ENCODE results near the gene ADSS2.

Gene ADSS2

DNA sequence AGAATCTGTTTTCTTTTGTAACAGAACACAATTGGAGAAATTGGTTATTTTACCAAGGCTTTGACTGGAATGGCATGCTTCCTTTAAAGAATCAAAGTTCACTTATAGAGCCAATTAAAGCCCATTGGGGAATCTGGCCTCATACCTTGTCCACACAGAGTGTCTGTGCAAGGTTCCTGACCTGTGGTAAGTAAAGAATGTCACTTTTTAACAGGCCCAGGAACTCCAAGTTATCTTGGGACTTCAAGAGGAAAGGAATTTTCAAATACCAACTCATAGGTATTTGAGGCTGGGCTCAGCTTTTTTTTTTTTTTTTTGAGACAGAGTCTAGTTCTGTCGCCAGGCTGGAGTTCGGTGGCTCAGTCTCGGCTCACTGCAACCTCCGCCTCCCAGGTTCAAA lies 7.1 kb upstream of the ADSS2 start:
- no peak overlapping the region for H2AFZ ChIP-seq (ENCODE audit: low read length, unreplicated experiment)
- H3K4me1 ChIP-seq (ENCODE audit: control insufficient read depth, insufficient read depth, low read length, unreplicated experiment): peaks cover 14% of the 10 kb centered on the region
- H3K4me3 ChIP-seq (ENCODE audit: low read depth, low read length): no peak overlapping the region
- H3K79me2 ChIP-seq (ENCODE audit: control insufficient read depth, insufficient read depth, low read length, unreplicated experiment): no peaks in the 10 kb centered on the region
- no peaks in the 10 kb centered on the region for H3K27me3 ChIP-seq (ENCODE audit: insufficient read depth, low read length)
- H3K27ac ChIP-seq (ENCODE audit: low read depth, low read length): no peak overlapping the region
- H3K36me3 ChIP-seq (ENCODE audit: insufficient read depth, low read length): no peaks in the 10 kb centered on the region

DNA sequence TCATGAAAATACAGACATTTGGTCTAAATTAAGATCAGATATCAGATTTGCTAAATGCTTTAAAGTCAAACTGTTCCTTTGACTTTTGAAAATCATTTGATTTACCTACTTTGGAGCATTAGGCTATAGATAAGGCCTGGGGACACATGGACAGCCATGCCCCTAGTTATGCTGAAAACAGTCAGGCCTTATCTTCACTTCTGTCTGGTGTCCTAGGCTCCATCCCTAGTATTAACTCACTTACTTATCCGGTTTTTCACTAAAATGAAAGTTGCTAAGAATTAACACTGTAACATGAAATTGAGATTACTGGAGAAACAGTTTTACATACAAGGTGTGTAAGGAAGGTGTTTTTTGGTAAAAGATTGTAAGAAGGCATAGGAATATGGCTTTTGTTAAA lies 4.9 kb upstream of the ADSS2 start:
- H3K4me3 ChIP-seq (ENCODE audit: low read depth, low read length): no peak overlapping the region
- no peak overlapping the region for H2AFZ ChIP-seq (ENCODE audit: low read length, unreplicated experiment)
- no peaks in the 10 kb centered on the region for H3K36me3 ChIP-seq (ENCODE audit: insufficient read depth, low read length)
- no peak overlapping the region for H3K27ac ChIP-seq (ENCODE audit: low read depth, low read length)
- H3K4me1 ChIP-seq (ENCODE audit: control insufficient read depth, insufficient read depth, low read length, unreplicated experiment): peaks cover 17% of the 10 kb centered on the region
- no peaks in the 10 kb centered on the region for H3K27me3 ChIP-seq (ENCODE audit: insufficient read depth, low read length)
- no peaks in the 10 kb centered on the region for H3K79me2 ChIP-seq (ENCODE audit: control insufficient read depth, insufficient read depth, low read length, unreplicated experiment)

DNA sequence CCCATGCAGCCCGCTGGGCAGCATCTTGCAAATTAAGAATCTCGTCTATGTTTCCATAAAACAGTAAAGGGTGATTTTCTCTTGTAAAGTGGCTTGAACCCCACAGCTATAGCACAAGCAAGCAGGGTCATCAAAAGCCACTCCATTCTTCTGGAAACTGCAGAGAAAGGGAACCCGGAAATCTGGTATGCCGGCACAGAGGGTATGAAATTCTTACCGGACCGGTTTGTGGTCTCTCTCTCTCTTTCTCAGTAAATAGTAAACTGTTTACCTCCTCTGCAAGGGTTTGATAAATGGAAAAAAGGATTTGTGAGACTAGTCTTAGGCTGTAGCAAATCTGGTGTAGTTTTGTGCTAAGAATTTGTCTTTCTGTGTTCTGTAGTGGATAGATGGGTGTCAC lies 2.7 kb upstream of the ADSS2 start:
- no peaks in the 10 kb centered on the region for H3K27me3 ChIP-seq (ENCODE audit: insufficient read depth, low read length)
- H3K79me2 ChIP-seq (ENCODE audit: control insufficient read depth, insufficient read depth, low read length, unreplicated experiment): peaks cover 20% of the 10 kb centered on the region
- no peak overlapping the region for H3K4me3 ChIP-seq (ENCODE audit: low read depth, low read length)
- H2AFZ ChIP-seq (ENCODE audit: low read length, unreplicated experiment): no peak overlapping the region
- no peaks in the 10 kb centered on the region for H3K36me3 ChIP-seq (ENCODE audit: insufficient read depth, low read length)
- no peak overlapping the region for H3K27ac ChIP-seq (ENCODE audit: low read depth, low read length)
- H3K4me1 ChIP-seq (ENCODE audit: control insufficient read depth, insufficient read depth, low read length, unreplicated experiment): peaks cover 16% of the 10 kb centered on the region

DNA sequence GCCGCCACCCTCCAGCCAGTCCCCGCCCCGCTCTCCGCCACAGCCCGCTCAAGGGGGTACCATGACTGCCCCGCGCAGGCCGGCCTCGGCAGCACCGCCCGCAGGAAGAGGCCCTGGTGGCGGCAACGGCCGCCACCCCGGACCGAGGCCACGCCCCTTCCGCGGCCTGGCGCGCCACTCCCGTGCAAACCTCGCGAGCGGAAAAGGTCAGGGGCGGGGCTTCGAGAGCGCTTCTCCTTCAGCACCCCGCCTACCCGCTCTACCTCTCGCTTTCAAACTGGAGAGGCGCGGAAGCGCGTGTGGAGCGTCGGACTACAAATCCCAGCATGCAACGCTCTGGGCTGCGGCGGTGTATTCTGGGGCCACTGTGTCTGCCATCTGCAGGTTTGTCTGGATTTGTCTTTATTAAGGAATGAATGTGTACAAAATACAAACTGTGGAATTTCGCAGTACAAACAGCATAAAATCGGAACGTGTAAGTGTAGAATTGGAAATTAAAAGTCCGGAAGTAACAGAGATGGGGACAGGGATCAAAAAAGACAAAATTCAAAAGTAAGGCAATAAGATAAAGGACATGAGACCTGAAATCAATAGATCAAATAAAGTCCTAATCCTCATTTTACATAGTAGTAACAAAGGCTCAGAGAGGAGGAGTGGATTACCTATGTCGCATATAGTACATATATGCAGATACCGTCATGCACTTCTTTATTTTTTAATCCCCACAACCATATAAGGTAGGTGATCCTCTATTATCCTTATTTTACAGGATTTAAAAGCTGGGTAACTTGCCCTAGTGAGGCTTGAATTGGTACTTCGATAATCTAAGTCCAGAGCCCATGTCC lies 464 bp upstream of the ADSS2 start:
- Histone ChIP-seq H3K79me2 (ENCODE audit: control insufficient read depth, insufficient read depth, low read length, unreplicated experiment) (peaks cover 41% of the 10 kb centered on the region), H3K27ac (ENCODE audit: low read depth, low read length) (peak overlapping the region; percentile 81; the same call in 1 of the 2 replicates), H3K4me3 (ENCODE audit: low read depth, low read length) (peak overlapping the region; percentile 86), H3K27me3 (ENCODE audit: insufficient read depth, low read length) (no peaks in the 10 kb centered on the region), H2AFZ (ENCODE audit: low read length, unreplicated experiment) (peak overlapping the region; percentile 69), H3K36me3 (ENCODE audit: insufficient read depth, low read length) (no peaks in the 10 kb centered on the region; the same call in 1 of the 2 replicates), H3K4me1 (ENCODE audit: control insufficient read depth, insufficient read depth, low read length, unreplicated experiment) (peaks cover 32% of the 10 kb centered on the region)

DNA sequence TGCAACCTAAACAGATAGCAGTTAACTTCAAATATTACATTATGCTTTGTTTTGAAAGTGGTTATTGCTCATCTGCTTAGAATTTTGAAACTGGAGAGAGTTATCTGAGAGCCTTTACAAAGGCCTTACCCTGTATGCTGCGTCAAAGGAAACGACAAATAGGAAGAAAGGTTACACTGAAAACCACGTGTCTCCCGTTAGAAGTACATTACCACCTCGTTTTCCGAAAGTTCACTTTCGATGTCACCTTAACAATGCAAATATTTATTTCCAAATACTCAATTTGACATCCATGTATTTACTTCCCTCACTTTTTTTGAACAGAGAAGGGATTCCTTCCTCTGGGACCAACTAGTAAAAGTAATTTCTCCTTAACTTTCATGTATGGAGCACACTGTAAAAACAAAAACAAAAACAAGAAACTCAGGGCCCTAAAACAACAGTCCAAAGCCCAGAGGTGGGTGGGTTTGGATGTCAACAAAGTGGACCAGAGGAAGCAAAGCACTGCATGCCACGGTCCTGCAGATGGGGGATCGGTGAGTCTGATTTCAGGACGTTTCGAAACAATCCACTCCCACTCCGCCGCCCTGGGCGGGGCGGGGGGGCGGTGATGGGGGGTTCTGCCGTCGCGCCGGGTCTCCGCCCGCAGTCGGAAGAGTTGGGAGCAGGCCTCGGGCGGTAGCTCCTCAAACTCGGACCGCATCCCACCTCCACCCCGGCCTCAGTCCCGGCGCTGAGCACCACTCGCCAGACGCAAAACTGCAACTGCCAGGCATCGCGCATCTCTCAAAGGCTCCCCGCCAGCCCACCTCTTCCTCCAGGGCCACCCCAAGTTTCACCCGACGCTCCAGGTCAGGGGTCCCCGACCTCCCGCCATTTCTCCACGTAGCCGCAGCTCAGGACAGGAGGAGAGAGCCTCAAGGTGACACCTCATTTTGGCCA lies 841 bp downstream of the ADSS2 start:
- Histone ChIP-seq H2AFZ (ENCODE audit: low read length, unreplicated experiment) (peak overlapping the region; percentile 54), H3K79me2 (ENCODE audit: control insufficient read depth, insufficient read depth, low read length, unreplicated experiment) (peaks cover 53% of the 10 kb centered on the region), H3K27ac (ENCODE audit: low read depth, low read length) (peak overlapping the region; percentile 81), H3K4me3 (ENCODE audit: low read depth, low read length) (peak overlapping the region; percentile 86), H3K27me3 (ENCODE audit: insufficient read depth, low read length) (no peaks in the 10 kb centered on the region), H3K36me3 (ENCODE audit: insufficient read depth, low read length) (no peaks in the 10 kb centered on the region; the same call in 1 of the 2 replicates), H3K4me1 (ENCODE audit: control insufficient read depth, insufficient read depth, low read length, unreplicated experiment) (peaks cover 42% of the 10 kb centered on the region)

DNA sequence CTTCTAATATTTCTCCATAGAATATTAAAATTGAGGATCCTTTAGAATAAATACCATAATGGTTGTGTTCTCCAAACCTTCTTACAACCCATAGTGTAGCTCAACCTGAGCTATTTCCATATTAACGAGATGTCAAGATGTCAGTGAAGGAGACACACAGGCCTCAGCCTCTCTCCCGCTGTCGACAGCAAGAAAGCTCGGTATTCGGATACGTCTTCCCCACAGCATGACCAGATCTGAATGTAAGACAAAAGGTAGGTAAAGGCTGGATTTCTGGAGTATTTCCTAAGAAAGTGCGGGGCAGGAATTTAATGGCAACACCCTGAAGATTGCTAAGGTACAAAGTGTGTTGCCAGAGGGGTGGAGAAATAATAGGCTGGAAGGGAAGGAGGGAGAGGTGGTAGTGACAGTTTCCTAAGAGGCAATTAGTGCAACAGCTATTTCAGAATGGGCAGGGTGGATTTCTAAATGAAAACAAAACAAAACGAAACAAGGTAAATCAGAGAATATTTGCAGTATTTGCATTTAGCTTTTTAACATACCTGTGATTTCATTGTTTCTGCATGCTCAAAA lies 1.7 kb downstream of the ADSS2 start:
- Histone ChIP-seq H2AFZ (ENCODE audit: low read length, unreplicated experiment) (no peak overlapping the region), H3K4me3 (ENCODE audit: low read depth, low read length) (peak overlapping the region; percentile 86), H3K4me1 (ENCODE audit: control insufficient read depth, insufficient read depth, low read length, unreplicated experiment) (peaks cover 50% of the 10 kb centered on the region), H3K79me2 (ENCODE audit: control insufficient read depth, insufficient read depth, low read length, unreplicated experiment) (peaks cover 61% of the 10 kb centered on the region), H3K27me3 (ENCODE audit: insufficient read depth, low read length) (no peaks in the 10 kb centered on the region), H3K27ac (ENCODE audit: low read depth, low read length) (peak overlapping the region; percentile 81), H3K36me3 (ENCODE audit: insufficient read depth, low read length) (no peaks in the 10 kb centered on the region; the same call in 1 of the 2 replicates)

GRCh38 chr1:244448279-244449036 lies 3.3 kb downstream of the ADSS2 start:
- Histone ChIP-seq H3K4me1 (ENCODE audit: control insufficient read depth, insufficient read depth, low read length, unreplicated experiment) (peaks cover 50% of the 10 kb centered on the region), H3K27ac (ENCODE audit: low read depth, low read length) (no peak overlapping the region), H2AFZ (ENCODE audit: low read length, unreplicated experiment) (no peak overlapping the region), H3K4me3 (ENCODE audit: low read depth, low read length) (no peak overlapping the region; the same call in 1 of the 2 replicates), H3K27me3 (ENCODE audit: insufficient read depth, low read length) (no peaks in the 10 kb centered on the region), H3K36me3 (ENCODE audit: insufficient read depth, low read length) (no peaks in the 10 kb centered on the region; the same call in 1 of the 2 replicates), H3K79me2 (ENCODE audit: control insufficient read depth, insufficient read depth, low read length, unreplicated experiment) (peaks cover 72% of the 10 kb centered on the region)

- H3K4me3 ChIP-seq (ENCODE audit: low read depth, low read length): no peak overlapping the region
- H3K27ac ChIP-seq (ENCODE audit: low read depth, low read length): no peak overlapping the region
- peaks cover 3% of the 10 kb centered on the region; the same call in 1 of the 2 replicates for H3K36me3 ChIP-seq (ENCODE audit: insufficient read depth, low read length)
- no peak overlapping the region for H2AFZ ChIP-seq (ENCODE audit: low read length, unreplicated experiment)
- H3K4me1 ChIP-seq (ENCODE audit: control insufficient read depth, insufficient read depth, low read length, unreplicated experiment): peaks cover 50% of the 10 kb centered on the region
- H3K27me3 ChIP-seq (ENCODE audit: insufficient read depth, low read length): no peaks in the 10 kb centered on the region
- peaks cover 81% of the 10 kb centered on the region for H3K79me2 ChIP-seq (ENCODE audit: control insufficient read depth, insufficient read depth, low read length, unreplicated experiment)
Observed at GRCh38 chr1:244447552-244447951, 4.2 kb downstream of the ADSS2 start.

GRCh38 chr1:244447024-244447423 lies 4.7 kb downstream of the ADSS2 start:
- no peak overlapping the region for H3K27ac ChIP-seq (ENCODE audit: low read depth, low read length)

More at GRCh38 chr1:244447024-244447423, 4.7 kb downstream of the ADSS2 start:
- peaks cover 3% of the 10 kb centered on the region; the same call in 1 of the 2 replicates for H3K36me3 ChIP-seq (ENCODE audit: insufficient read depth, low read length)
- H2AFZ ChIP-seq (ENCODE audit: low read length, unreplicated experiment): no peak overlapping the region
- peaks cover 86% of the 10 kb centered on the region for H3K79me2 ChIP-seq (ENCODE audit: control insufficient read depth, insufficient read depth, low read length, unreplicated experiment)
- H3K4me1 ChIP-seq (ENCODE audit: control insufficient read depth, insufficient read depth, low read length, unreplicated experiment): peaks cover 47% of the 10 kb centered on the region
- no peak overlapping the region for H3K4me3 ChIP-seq (ENCODE audit: low read depth, low read length)
- no peaks in the 10 kb centered on the region for H3K27me3 ChIP-seq (ENCODE audit: insufficient read depth, low read length)

Data from ACC112 (cell line).